Rectal smooth muscle tissue (tissue), 1 donor: Measurements from ENCODE around the gene MIF4GD.
"Not testable (repeated sequence)": the region's sequence is repeated elsewhere in the genome, so short reads cannot be mapped to it uniquely, and the experiment has no call there.

Experiments
- H3K27ac ChIP-seq: one replicate; pipeline ENCODE4 v1.7.0; 2013; ENCODE audit warnings: low read depth, low read length, inconsistent platforms
- H3K27me3 ChIP-seq: one replicate; pipeline ENCODE4 v1.7.0; 2013; ENCODE audit warnings: low read length; ENCODE audit not compliant: control insufficient read depth, insufficient read depth
- H3K36me3 ChIP-seq: one replicate; pipeline ENCODE4 v1.7.0; 2013; ENCODE audit warnings: low read length; ENCODE audit not compliant: control insufficient read depth, insufficient read depth
- H3K4me1 ChIP-seq: one replicate; pipeline ENCODE4 v1.7.0; 2013; ENCODE audit warnings: low read length; ENCODE audit not compliant: control insufficient read depth, insufficient read depth
- H3K4me3 ChIP-seq: one replicate; pipeline ENCODE4 v1.7.0; 2013; ENCODE audit warnings: low read length
- H3K9ac ChIP-seq: one replicate; pipeline ENCODE4 v1.7.0; 2013; ENCODE audit warnings: low read length

The MIF4GD gene

DNA sequence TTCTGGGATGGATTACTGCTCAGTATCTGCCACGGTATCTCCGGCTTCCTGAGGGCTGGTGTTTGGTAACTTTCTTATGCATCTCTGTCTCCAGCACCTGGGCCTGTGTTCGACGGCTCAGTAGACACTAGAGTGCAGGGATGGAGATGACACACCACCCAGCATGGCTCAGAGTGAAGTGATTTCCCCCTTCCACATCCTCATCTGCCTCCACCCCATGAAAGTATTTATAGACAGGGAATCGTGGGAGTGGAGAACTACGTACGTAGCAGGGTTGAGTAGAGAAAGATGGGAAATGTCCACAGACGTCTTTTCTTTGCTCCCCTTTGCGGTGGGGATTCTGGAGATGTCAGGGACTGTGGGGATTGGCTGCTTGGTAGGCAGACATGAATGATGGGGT lies 30.0 kb upstream of the MIF4GD start:
- Histone ChIP-seq H3K27me3 (no peaks in the 10 kb centered on the region), H3K9ac (no peak overlapping the region), H3K4me3 (no peak overlapping the region), H3K36me3 (no peaks in the 10 kb centered on the region), H3K4me1 (no peaks in the 10 kb centered on the region), H3K27ac (no peak overlapping the region)

DNA sequence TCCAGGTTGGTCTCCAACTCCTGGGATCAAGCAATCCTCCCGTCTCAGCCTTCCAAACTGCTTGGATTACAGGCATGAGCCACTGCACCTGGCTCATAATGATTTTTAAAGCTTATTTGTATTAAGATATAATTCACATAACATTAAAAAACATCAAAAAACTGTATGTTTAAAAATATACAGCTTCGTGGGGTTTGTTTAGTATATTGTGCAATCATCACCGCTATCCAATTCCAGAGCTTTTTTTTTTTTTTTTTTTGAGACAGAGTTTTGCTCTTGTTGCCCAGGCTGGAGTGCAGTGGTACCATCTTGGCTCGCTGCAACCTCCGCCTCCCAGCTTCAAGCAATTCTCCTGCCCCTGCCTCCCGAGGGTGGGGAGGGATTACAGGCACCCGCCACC lies 29.2 kb upstream of the MIF4GD start:
- Histone ChIP-seq H3K27me3 (no peaks in the 10 kb centered on the region), H3K4me3 (no peak overlapping the region), H3K27ac (no peak overlapping the region), H3K9ac (no peak overlapping the region), H3K4me1 (no peaks in the 10 kb centered on the region), H3K36me3 (no peaks in the 10 kb centered on the region)

- H3K27me3 ChIP-seq, result no peaks in the 10 kb centered on the region
- H3K27ac ChIP-seq, result peak overlapping the region; percentile 42
- no peaks in the 10 kb centered on the region for H3K4me1 ChIP-seq
- H3K4me3 ChIP-seq, result no peak overlapping the region
- H3K9ac ChIP-seq, result no peak overlapping the region
- H3K36me3 ChIP-seq, result no peaks in the 10 kb centered on the region
Observed at GRCh38 chr17:75295201-75296158, 24.4 kb upstream of the MIF4GD start.

- H3K36me3 ChIP-seq, H3K9ac ChIP-seq, H3K4me1 ChIP-seq, H3K27ac ChIP-seq, H3K4me3 ChIP-seq, H3K27me3 ChIP-seq: not testable (repeated sequence)
Observed at GRCh38 chr17:75292810-75293448, 21.9 kb upstream of the MIF4GD start.

GRCh38 chr17:75289832-75290337 lies 18.9 kb upstream of the MIF4GD start:
- H3K4me1 ChIP-seq, result no peaks in the 10 kb centered on the region
- H3K4me3 ChIP-seq, result peak overlapping the region; percentile 92
- H3K27ac ChIP-seq, result peak overlapping the region; percentile 94
- H3K36me3 ChIP-seq, result peaks cover 7% of the 10 kb centered on the region
- H3K9ac ChIP-seq, result peak overlapping the region; percentile 49
- no peaks in the 10 kb centered on the region for H3K27me3 ChIP-seq

- Histone ChIP-seq H3K27ac (peak within 1 kb of the TSS; percentile 94), H3K36me3 (peaks cover 7% of the 10 kb centered on the region), H3K4me3 (peak within 1 kb of the TSS; percentile 92), H3K27me3 (no peaks in the 10 kb centered on the region), H3K9ac (peak within 1 kb of the TSS; percentile 49), H3K4me1 (no peaks in the 10 kb centered on the region)
Observed at GRCh38 chr17:75289115-75289831, 18.2 kb upstream of the MIF4GD start, which contains the start of gene SLC25A19. TSS of gene SLC25A19 (minus strand) at chr17:75289433. CDS start at chr17:75286764, 2,669 bp downstream.

GRCh38 chr17:75288770-75289114 lies 17.7 kb upstream of the MIF4GD start:
- H3K9ac ChIP-seq, result peak overlapping the region; percentile 7
- H3K27me3 ChIP-seq, result no peaks in the 10 kb centered on the region
- peak overlapping the region; percentile 76 for H3K4me3 ChIP-seq
- peak overlapping the region; percentile 68 for H3K27ac ChIP-seq
- no peaks in the 10 kb centered on the region for H3K4me1 ChIP-seq
- H3K36me3 ChIP-seq, result peaks cover 7% of the 10 kb centered on the region

- Histone ChIP-seq H3K9ac (no peak overlapping the region), H3K27me3 (no peaks in the 10 kb centered on the region), H3K4me3 (peak overlapping the region; percentile 76), H3K4me1 (no peaks in the 10 kb centered on the region), H3K27ac (no peak overlapping the region), H3K36me3 (peaks cover 7% of the 10 kb centered on the region)
Observed at GRCh38 chr17:75288359-75288758, 17.3 kb upstream of the MIF4GD start.

DNA sequence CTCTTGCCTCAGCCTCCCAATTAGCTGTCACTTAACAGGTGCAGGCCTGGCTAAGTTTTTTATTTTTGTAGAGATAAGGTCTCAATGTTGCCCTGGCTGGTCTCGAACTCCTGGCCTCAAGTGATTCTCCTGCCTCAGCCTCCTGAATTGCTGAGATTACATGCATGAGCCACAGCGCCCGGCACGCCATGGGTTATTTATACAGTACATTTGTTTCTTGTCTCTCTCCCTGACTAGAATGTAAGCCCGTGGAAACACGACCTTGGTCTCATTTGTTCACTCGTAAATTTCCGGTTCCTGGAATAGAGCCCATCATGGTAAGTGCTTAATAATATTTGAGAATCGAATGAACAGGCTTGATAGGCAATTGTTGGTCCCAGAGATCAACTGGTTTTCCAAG lies 16.2 kb upstream of the MIF4GD start:
- H3K4me1 ChIP-seq, result no peaks in the 10 kb centered on the region
- H3K36me3 ChIP-seq, result peaks cover 7% of the 10 kb centered on the region
- no peak overlapping the region for H3K4me3 ChIP-seq
- H3K27ac ChIP-seq, result no peak overlapping the region
- no peak overlapping the region for H3K9ac ChIP-seq
- no peaks in the 10 kb centered on the region for H3K27me3 ChIP-seq

DNA sequence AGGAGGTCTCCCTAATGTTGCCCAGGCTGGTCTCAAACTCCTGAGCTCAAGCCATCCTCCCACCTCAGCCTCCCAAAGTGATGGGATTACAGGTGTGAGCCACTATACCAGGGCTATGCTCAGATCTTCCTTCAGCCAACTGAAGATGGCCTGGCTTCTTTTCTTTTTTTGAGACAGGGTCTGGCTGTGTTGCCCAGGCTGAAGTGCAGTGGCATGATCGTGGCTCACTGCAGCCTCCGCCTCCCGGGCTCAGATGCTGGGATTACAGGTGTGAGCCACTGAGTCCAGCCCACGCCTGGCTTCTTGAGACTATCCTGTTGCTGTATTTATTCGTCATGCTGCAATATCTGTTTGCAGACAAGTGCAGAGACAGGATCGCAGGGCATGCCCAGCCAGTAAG lies 14.1 kb upstream of the MIF4GD start:
- no peaks in the 10 kb centered on the region for H3K4me1 ChIP-seq
- H3K4me3 ChIP-seq, result no peak overlapping the region
- H3K36me3 ChIP-seq, result peaks cover 7% of the 10 kb centered on the region
- no peak overlapping the region for H3K9ac ChIP-seq
- no peak overlapping the region for H3K27ac ChIP-seq
- no peaks in the 10 kb centered on the region for H3K27me3 ChIP-seq

DNA sequence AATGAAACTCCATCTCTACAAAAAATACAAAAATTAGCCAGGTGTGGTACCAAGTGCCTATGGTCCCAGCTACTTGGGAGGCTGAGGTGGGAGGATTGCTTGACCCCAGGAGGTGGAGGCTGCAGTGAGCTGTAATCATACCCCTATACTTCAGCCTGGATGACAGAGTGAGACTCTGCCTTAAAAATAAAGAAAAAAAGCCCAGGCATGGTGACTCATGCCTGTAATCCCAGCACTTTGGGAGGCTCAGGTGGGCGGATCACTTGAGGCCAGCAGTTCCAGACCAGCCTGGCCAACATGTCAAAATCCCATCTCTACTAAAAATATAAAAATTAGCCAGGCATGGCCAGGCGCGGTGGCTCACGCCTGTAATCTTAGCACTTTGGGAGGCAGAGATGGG lies 9.2 kb upstream of the MIF4GD start:
- H3K36me3 ChIP-seq, result not testable (repeated sequence)

DNA sequence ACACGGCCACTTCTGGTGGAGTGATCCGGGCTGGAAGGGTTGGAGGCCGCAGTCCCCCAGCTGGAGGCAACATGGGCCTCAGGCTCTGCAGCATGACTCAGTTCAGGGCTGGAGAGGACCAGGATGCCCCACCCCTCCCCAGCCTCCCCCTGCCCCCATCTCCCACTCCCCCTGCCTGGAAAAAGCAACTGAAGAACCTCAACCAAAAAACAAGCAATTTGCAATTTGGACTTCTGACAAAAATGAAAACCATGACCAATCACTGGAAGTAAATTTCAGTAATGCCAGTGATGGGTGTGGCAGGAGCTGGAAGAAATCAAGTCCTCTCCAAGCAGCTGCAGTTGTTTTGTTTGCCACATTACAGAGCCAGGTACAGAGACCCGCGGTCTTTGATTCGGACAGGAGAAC lies 6.6 kb upstream of the MIF4GD start:
- H3K27me3 ChIP-seq, result no peaks in the 10 kb centered on the region
- H3K4me3 ChIP-seq, result no peak overlapping the region
- peaks cover 4% of the 10 kb centered on the region for H3K4me1 ChIP-seq
- H3K36me3 ChIP-seq, result peaks cover 9% of the 10 kb centered on the region
- no peak overlapping the region for H3K27ac ChIP-seq
- no peak overlapping the region for H3K9ac ChIP-seq

More for the DNA sequence above, 9.2 kb upstream of the MIF4GD start:
- not testable (repeated sequence) for H3K27me3 ChIP-seq, H3K4me3 ChIP-seq, H3K4me1 ChIP-seq, H3K9ac ChIP-seq, H3K27ac ChIP-seq
